ENCODE results near the gene EVI5.
"Not testable (repeated sequence)": the region's sequence is repeated elsewhere in the genome, so short reads cannot be mapped to it uniquely, and the experiment has no call there.

EVI5 gene

GRCh38 chr1:92747735-92748134 lies 37.2 kb downstream of the EVI5 start:
- DNase-seq = no peak

GRCh38 chr1:92746255-92746654 lies 38.7 kb downstream of the EVI5 start:
- not testable (repeated sequence) for DNase-seq

GRCh38 chr1:92743221-92743620 lies 41.7 kb downstream of the EVI5 start:
- DNase-seq = no peak

DNA sequence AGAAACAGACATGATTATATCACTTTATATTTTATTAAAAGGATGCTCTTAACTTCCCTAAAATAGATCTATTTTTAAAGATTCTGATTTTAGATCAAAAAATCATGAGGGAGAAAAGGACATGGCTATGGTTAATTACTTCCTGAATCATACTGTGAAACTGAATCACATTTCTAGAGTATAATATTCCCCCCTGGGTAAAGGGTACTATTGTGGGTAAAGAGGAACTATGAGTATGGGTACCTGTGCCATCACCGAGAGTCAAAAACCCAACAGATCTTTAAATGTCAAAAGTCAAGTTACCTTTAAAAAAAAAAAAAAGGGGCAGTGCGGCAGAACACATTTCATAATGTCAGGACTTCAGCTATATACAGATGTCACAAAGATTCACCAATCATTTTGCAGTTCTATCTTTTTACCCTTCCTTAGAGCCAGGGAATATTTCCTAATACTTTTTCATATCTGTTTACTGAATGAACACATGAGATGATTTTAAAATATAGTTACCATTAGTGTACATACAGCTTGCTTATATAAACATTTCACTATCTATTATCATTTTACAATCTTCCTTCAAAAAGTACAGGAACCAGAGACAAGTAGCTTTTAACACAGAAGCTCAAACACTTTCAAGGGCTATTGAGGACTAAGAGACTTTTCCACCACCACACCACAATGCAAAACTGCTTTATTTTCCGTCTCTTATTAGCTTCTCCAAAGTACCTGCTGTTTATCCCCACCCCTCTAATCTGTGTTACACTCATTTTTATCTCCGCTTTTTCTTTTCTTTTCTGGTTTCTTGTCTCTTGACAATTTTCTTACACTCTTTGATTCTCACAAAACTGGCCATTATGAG lies 45.0 kb downstream of the EVI5 start:
- peak; percentile 20 for DNase-seq

GRCh38 chr1:92736395-92736794 lies 48.5 kb downstream of the EVI5 start:
- DNase-seq = no peak

GRCh38 chr1:92730476-92730875 lies 54.4 kb downstream of the EVI5 start:
- no peak for DNase-seq

- DNase-seq = no peak
Measured at GRCh38 chr1:92728697-92729096, 56.2 kb downstream of the EVI5 start.

GRCh38 chr1:92723713-92724112 lies 61.2 kb downstream of the EVI5 start:
- DNase-seq = not testable (repeated sequence)

DNA sequence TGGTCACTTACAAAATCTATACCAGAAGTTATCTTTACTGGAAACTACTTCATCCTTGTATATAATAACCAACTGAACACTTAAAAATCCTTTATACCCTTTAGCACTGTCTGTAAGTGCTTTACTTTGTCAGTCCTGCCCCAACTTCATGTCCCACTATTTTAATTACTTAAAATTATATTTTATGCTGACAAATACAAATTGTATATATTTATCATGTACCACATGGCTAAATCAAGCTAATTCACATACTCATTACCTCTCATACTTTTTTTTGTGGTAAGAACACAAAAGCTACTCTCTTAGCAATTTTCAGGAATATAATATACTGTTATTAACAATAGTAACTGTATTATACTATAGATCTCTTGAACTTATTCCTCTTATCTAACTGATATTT lies 63.0 kb downstream of the EVI5 start:
- no peak for DNase-seq

GRCh38 chr1:92721157-92721556 lies 63.8 kb downstream of the EVI5 start:
- not testable (repeated sequence) for DNase-seq

DNA sequence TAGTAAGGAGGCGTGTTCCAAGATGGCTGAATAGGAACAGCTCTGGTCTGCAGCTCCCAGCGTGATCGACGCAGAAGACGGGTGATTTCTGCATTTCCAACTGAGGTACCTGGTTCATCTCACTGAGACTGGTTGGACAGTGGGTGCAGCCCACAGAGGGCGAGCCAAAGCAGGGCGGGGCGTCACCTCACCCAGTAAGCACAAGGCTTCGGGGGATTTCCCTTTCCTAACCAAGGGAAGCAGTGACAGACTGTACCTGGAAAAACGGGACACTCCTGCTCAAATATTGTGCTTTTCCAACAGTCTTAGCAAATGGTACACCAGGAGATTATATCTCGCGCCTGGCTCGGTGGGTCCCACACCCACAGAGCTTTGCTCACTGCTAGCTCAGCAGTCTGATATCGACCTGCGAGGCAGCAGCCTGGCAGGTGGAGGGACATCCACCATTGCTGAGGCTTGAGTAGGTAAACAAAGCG lies 69.4 kb downstream of the EVI5 start:
- DNase-seq = not testable (repeated sequence)

- DNase-seq = no peak
Measured at GRCh38 chr1:92713939-92714338, 71.0 kb downstream of the EVI5 start.

- no peak for DNase-seq
Measured at GRCh38 chr1:92711473-92712165, 73.3 kb downstream of the EVI5 start.

GRCh38 chr1:92709738-92710137 lies 75.2 kb downstream of the EVI5 start:
- DNase-seq = no peak

DNA sequence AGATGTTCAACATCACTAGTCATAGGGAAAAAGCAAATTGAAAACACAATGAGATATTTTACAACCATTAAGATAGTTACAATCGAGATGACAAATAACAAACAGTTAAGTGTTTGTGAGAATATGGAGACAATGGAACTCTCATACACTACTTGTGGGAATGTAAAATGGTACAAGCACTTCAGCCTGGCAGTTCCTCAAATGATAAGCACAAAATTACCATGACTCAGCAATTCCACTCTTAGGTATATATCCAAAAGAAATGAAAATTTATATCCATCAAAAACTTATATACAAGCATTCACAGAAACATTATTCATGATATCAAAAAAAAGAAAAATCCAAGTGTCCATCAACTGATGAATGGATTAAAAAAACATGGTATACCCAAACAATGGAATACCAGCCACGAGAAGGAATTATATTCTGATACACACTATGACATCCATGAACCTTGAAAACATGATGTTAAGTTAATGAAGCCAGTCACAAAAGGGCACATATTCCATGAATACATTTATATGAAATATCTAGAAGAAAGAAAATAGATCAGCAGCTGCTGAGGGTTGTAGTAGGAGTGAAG lies 76.4 kb downstream of the EVI5 start:
- DNase-seq = no peak

DNA sequence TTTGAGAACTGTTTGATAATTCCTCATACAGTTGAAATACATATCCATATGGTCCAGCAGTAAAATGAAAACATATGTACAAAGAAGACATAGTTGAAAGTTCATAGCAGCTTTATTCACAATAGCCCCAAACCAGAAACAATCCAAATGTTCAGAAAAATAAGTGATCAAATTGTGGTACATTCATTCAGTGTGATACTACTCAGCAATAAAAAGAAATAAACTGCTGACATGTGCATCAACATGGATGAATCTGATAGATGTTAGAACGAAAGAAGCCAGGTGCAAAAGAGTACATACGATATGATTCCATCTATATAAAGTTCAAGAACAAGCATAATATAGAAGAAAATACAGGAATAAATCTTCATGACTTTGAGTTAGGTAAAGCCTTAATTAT lies 77.2 kb downstream of the EVI5 start:
- DNase-seq = no peak

DNA sequence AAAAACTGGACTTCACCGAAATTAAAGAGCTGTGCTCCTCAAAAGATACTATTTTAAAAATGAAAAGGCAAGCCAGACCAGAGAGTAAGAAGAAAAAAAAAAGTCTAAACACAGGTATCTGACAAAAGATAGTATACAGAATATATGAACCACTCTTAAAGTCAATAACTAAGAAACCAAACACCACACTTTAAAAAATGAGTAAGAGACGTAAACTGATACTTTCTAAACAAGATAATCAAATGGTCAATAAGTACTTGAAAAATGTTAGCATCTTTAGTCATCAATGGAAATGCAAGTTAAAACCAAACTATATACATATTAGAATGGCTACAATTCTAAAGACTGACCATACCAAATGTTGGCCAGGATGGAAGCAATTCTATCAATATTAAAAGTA lies 77.6 kb downstream of the EVI5 start:
- DNase-seq = no peak

DNA sequence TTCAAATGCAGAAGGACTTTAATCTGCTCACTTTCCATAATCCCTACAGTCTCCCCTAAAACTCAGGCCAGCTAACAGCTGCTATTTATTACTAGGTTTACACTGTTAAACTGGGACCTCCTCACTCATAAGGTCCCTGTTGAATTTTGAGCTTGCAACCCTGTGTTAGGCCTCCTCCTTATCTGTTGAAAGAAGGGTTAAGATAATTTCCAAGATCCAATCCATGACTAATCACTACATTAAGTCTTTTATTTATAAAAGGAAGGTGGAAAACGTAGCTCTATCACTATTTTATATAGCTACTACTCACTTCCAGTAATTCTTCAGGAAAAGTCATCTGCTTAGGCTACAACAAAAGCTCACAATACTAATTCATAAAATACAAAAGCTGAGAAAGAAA lies 79.5 kb downstream of the EVI5 start:
- DNase-seq = no peak

DNA sequence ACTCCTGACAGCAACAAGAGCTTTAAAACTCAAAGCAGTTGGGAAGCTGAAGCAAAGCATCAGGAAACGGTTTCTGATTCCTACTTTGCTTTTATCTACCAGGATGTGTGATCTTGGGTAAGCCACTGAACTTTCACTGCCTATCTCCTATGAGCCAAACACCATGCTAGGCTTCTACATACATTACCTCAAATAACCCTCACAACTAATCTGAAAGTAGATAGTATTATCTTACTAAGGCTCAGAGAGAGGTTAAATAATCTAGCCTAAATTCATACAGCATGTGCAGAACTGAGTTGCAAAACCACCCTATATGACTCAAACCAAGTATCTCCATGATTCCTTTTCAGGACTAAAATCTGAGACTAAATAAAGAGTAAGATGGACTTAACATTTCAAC lies 83.8 kb downstream of the EVI5 start:
- no peak for DNase-seq

DNA sequence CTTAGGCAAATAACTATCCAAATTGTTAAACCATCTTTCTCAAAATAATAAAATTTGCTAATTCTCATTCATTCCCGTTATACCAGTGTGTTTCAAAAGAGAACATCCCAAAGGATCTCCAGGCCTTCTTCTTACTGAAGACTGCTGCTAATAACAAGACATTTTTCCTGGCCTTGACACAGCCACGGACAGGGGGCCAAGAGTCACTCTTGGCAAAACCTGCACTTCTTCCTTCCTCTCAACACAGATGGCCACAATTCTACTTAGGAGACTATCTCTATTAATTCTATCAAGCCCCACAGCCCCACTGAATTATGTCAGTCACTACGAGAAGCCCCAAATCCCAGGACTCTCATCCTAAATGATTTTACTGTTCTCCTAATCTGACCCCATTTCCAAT lies 86.0 kb downstream of the EVI5 start:
- no peak for DNase-seq

GRCh38 chr1:92695104-92695503 lies 89.8 kb downstream of the EVI5 start:
- DNase-seq = no peak

- DNase-seq = no peak
Measured at GRCh38 chr1:92691925-92692324, 93.0 kb downstream of the EVI5 start.

GRCh38 chr1:92690212-92690906 lies 94.5 kb downstream of the EVI5 start:
- no peak for DNase-seq
